Mucosa of descending colon (tissue), 3 donors: ENCODE measurements around the gene EXOC6. TPM values are rescaled to one million over a fixed set of nuclear protein-coding genes. Genes with fewer than 3 reads are reported as not detected.

Source experiments
- ATAC-seq: fragments of 200-7000 bp; cut with Tn5 transposase; one replicate; pipeline ENCODE4 v1.9.1; 2020; ENCODE audit warnings: mild to moderate bottlenecking, moderate library complexity
- DNase-seq, 3 donors: peaks; one replicate each; pipeline ENCODE4 v3.0.0-alpha.2; 2020
- H3K36me3 ChIP-seq: fragments of 200-600 bp; one replicate; pipeline ENCODE4 v1.8.0; 2021; ENCODE audit warnings: low read depth, mild to moderate bottlenecking
- H3K4me1 ChIP-seq: fragments of 200-600 bp; one replicate; pipeline ENCODE4 v1.8.0; 2021; ENCODE audit warnings: low read depth, mild to moderate bottlenecking
- H3K4me3 ChIP-seq: fragments of 200-600 bp; one replicate; pipeline ENCODE4 v1.8.0; 2021; ENCODE audit warnings: mild to moderate bottlenecking
- H3K9me3 ChIP-seq: fragments of 200-600 bp; one replicate; pipeline ENCODE4 v1.8.0; 2021; ENCODE audit warnings: mild to moderate bottlenecking
- intact Hi-C, 2 donors: fragments of 100-400 bp; cut with DNase I in 1 of 2; cut with micrococcal nuclease in 1 of 2; formaldehyde crosslinking; loops; one replicate each; pipeline versions ENCODE4 v1.11.0 to v1.11.1; 2022; cut with DNase I, micrococcal nuclease
- long read RNA-seq, 2 donors: library from polyadenylated mRNA; unstranded; transcript quantifications; one replicate each; pipeline ENCODE4 v2.0.0, GENCODE V29; 2019 to 2021
- total RNA-seq, 3 donors: library from RNA; stranded (reverse); fragmentation: NEBNext Ultra II Directional in 2 of 3; extraction: Animal tissue kit (Norgen Biotek cat#: 25700) in 2 of 3; gene quantifications; one replicate each; pipeline versions ENCODE4 v1.2.1 to v1.2.4, GENCODE V29; 2021 to 2023
- TF ChIP-seq, protein P1 (sequence below): fragments of 200-600 bp; IDR thresholded peaks from one replicate; pipeline ENCODE4 v1.8.0; 2022; ENCODE audit warnings: antibody characterized with exemption, mild to moderate bottlenecking
- donor health status: DM: no; HTN: no; CAD: no; lungs with moderate emphysema.
- donor health status: DM: no; HTN: no; CAD: no.
- donor health status: DM: no; HTN: yes; CAD: no.

Gene EXOC6, protein sequence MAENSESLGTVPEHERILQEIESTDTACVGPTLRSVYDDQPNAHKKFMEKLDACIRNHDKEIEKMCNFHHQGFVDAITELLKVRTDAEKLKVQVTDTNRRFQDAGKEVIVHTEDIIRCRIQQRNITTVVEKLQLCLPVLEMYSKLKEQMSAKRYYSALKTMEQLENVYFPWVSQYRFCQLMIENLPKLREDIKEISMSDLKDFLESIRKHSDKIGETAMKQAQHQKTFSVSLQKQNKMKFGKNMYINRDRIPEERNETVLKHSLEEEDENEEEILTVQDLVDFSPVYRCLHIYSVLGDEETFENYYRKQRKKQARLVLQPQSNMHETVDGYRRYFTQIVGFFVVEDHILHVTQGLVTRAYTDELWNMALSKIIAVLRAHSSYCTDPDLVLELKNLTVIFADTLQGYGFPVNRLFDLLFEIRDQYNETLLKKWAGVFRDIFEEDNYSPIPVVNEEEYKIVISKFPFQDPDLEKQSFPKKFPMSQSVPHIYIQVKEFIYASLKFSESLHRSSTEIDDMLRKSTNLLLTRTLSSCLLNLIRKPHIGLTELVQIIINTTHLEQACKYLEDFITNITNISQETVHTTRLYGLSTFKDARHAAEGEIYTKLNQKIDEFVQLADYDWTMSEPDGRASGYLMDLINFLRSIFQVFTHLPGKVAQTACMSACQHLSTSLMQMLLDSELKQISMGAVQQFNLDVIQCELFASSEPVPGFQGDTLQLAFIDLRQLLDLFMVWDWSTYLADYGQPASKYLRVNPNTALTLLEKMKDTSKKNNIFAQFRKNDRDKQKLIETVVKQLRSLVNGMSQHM
- total RNA-seq, result 10 to 100 TPM; 12.7 to 13.9 (median 13.1) TPM
- long read RNA-seq, donor 1, transcript EXOC6-201 (22 exons, 3,564 nt), result major isoform, 8 of 11 reads
- long read RNA-seq, donor 1, partial matches to known transcripts, result 2 of 11 reads
- long read RNA-seq, donor 1, other reads (novel, unspliced or antisense), result 1 of 11 reads
- long read RNA-seq, donor 2, partial matches to known transcripts, result 2 of 2 reads
- long read RNA-seq, donor 2, other reads (novel, unspliced or antisense), result 0 of 2 reads

DNA sequence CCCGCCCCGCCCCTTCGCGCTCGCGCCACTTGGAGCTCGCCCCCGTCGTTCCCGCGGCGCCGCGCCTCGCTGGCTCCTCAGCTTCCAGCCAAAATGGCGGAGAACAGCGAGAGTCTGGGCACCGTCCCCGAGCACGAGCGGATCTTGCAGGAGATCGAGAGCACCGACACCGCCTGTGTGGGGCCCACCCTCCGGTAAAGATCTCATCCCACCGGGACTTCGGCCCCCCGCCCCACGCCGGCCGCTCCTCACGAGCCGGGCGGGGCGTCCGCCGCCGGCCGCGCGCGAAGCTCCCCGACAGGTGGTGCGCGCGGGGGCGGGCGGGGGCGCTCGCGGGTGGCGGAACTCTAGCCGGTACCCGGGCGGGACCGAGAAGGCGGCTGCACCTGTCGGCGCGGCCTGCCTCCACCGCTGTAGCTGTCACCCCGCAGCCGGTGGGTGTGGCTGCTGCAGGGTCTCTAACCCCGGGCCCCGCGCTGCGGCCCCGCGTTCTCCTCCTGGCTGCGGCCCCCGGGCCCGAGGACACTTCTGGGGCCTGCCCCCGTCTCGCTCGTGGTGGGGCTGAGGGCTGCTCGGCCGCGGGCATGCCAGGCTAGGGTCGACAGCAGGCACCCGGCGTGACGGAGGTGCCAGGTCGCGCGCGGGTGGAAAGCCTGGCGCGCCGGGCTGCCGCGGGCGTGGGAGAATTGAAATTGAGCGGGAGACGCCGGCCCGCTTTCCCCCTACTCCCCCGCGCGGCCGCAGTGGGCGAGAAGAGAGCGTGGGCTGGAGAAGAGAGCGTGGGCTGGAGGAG, at the start of gene EXOC6:
EXOC6 (plus strand) TSS at position 80 of the 793 bp plus-strand sequence; CDS start at position 94, 14 bp downstream.
- Histone ChIP-seq H3K36me3 (no peaks in the 10 kb centered on the region), H3K4me3 (peak within 1 kb of the TSS; percentile 85), H3K4me1 (peaks cover 8% of the 10 kb centered on the region), H3K9me3 (no peaks in the 10 kb centered on the region)
- TF ChIP-seq, protein P1, sequence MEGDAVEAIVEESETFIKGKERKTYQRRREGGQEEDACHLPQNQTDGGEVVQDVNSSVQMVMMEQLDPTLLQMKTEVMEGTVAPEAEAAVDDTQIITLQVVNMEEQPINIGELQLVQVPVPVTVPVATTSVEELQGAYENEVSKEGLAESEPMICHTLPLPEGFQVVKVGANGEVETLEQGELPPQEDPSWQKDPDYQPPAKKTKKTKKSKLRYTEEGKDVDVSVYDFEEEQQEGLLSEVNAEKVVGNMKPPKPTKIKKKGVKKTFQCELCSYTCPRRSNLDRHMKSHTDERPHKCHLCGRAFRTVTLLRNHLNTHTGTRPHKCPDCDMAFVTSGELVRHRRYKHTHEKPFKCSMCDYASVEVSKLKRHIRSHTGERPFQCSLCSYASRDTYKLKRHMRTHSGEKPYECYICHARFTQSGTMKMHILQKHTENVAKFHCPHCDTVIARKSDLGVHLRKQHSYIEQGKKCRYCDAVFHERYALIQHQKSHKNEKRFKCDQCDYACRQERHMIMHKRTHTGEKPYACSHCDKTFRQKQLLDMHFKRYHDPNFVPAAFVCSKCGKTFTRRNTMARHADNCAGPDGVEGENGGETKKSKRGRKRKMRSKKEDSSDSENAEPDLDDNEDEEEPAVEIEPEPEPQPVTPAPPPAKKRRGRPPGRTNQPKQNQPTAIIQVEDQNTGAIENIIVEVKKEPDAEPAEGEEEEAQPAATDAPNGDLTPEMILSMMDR, result no peak
- DNase-seq, result peak; percentile 91
- intact Hi-C loops, result no loop called here
- peak; percentile 97 for ATAC-seq

DNA sequence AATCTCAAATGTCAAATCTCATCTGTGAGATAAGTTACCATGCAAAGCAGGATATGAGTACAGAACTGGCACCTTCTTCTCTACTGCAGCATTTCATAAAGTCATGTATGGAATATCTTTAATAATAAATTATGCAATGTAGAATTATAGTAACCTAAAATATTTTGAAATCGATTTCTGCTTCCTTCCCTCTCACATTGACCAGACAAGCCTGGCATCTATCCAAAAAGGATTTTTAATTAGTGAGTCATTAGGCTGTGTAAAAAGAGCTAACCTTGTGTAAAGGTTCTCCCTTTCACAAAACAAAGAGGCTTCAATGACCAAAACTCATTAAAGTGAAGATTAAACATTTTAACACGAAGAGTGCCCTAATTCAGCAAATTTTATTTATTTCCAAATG, 48.8 kb upstream of the EXOC6 start:
- TF ChIP-seq, protein P1, result no peak

DNA sequence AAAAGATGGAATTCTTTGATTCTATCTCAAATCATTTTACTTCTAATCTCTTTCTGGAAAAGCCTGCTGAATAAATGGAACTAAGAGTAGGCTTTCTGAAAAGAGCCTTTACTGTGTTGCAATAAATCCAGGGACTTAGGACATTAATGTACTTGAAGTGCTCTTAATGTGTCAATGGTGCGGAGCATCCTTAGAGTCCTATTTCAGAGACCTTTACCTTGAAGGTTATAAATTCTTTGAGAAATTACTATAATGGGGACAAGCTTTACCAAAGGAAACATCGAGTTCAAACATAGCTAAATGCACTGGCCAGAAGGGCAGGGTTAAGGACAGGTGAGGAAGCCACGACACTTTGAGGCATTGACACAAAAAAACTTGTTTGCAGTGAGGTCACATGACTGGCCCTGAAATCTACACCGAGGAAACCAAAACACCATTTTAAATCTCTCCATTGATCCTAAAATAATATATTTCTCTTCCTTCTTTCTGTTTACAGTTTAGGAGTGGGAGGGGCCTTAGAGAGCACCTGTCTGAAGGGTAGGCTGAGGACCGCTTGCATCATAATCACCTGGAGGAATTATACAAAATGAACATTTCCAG, 48.1 kb upstream of the EXOC6 start:
- DNase-seq (no peak), ATAC-seq (no peak)
- intact Hi-C loops, result no loop called here
- H3K4me3 ChIP-seq, result no peak overlapping the region
- H3K9me3 ChIP-seq, result no peaks in the 10 kb centered on the region
- TF ChIP-seq, protein P1, result no peak
- no peaks in the 10 kb centered on the region for H3K36me3 ChIP-seq
- no peaks in the 10 kb centered on the region for H3K4me1 ChIP-seq

More for the DNA sequence above, 48.8 kb upstream of the EXOC6 start:
- DNase-seq, result no peak
- no peaks in the 10 kb centered on the region for H3K36me3 ChIP-seq
- no peaks in the 10 kb centered on the region for H3K4me1 ChIP-seq
- intact Hi-C loops, result no loop called here
- H3K4me3 ChIP-seq, result no peak overlapping the region
- ATAC-seq, result no peak
- H3K9me3 ChIP-seq, result no peaks in the 10 kb centered on the region

DNA sequence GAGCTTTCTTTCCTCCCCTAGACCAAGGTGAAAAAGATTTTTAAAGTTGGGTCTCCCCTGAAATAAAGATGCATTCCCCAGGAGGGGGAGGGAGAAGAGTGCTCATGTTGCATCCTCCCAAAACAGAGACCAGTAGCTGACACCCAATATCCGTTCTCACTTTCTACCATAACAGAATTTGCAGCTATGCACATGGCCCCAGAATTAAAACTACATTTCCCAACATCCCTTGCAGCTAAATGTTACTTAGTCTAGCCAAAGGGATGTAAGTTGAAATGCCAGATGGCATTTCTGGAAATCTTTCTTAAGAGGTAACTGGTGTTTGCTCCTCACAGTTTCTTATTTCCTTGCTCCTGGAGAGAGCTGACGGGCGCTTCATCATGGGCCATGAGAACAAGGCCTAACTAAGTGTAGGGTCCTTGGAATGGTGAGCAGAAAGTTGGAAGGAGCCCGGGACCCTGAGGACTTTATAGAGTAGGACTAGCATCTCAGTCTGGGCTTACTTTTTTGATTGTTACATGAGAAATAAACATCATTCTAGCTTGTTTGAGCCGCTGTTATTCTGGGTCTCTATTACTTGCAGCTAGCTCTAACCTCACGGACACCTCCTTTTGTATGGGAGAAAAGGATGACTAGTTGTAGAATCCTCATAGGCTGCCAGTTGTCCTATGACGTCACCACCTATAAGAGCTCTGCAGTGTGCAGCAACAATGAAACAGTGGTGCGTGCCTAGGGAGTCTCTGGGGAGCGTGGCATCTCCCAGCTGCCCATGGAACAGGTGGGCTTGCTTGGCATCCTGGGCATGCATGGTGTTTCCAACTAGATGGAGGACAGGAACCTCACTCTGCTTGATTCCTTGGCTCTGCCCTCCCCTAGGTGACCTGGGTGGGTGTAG, 46.1 kb upstream of the EXOC6 start:
- H3K4me1 ChIP-seq, result no peaks in the 10 kb centered on the region
- intact Hi-C loops, result no loop called here
- TF ChIP-seq, protein P1, result no peak
- DNase-seq, result no peak
- H3K4me3 ChIP-seq, result no peak overlapping the region
- no peak for ATAC-seq
- no peaks in the 10 kb centered on the region for H3K9me3 ChIP-seq
- no peaks in the 10 kb centered on the region for H3K36me3 ChIP-seq
